GM23338 (cell line): Measurements from ENCODE around the gene AHCYL1. TPM values are rescaled to one million over a fixed set of nuclear protein-coding genes. Genes with fewer than 3 reads are reported as not detected.

Source experiments
- ATAC-seq: fragments of 200-7000 bp; cut with Tn5 transposase; 3 replicates; pipeline ENCODE4 v1.9.1; 2020
- DNase-seq: peaks from one replicate; pipeline ENCODE4 v3.0.0-alpha.2; 2015; ENCODE audit warnings: low spot score
- H2AFZ ChIP-seq: fragments of 200-600 bp; sonication (generic); 2 replicates; pipeline ENCODE4 v1.8.0; 2016; ENCODE audit warnings: antibody characterized with exemption, mild to moderate bottlenecking, moderate library complexity
- H3F3A ChIP-seq: fragments of 200-600 bp; sonication (generic); replicated peaks from 2 replicates; pipeline ENCODE4 v1.8.0; 2017; ENCODE audit warnings: antibody characterized with exemption, mixed run types, low read depth
- H3K27ac ChIP-seq: fragments of 200-600 bp; sonication (generic); 2 replicates; pipeline ENCODE4 v1.6.1; 2016; ENCODE audit warnings: low read depth
- H3K27me3 ChIP-seq: fragments of 200-600 bp; sonication (generic); 2 replicates; pipeline ENCODE4 v1.8.0; 2016; ENCODE audit warnings: mild to moderate bottlenecking, mixed run types, moderate library complexity; ENCODE audit not compliant: insufficient read depth
- H3K36me3 ChIP-seq: fragments of 200-600 bp; sonication (generic); 2 replicates; pipeline ENCODE4 v1.8.0; 2016; ENCODE audit warnings: mild to moderate bottlenecking; ENCODE audit not compliant: insufficient read depth
- H3K4me1 ChIP-seq: fragments of 200-600 bp; sonication (generic); 2 replicates; pipeline ENCODE4 v1.8.0; 2016; ENCODE audit warnings: mild to moderate bottlenecking, moderate library complexity; ENCODE audit not compliant: insufficient read depth
- H3K4me2 ChIP-seq: fragments of 200-600 bp; sonication (generic); 2 replicates; pipeline ENCODE4 v1.7.1; 2017; ENCODE audit warnings: mixed run types
- H3K4me3 ChIP-seq: fragments of 200-600 bp; sonication (generic); 2 replicates; pipeline ENCODE4 v1.6.1; 2016; ENCODE audit warnings: mixed run types
- H3K79me2 ChIP-seq: fragments of 200-600 bp; sonication (generic); replicated peaks from 2 replicates; pipeline ENCODE4 v1.8.0; 2017; ENCODE audit warnings: mild to moderate bottlenecking; ENCODE audit not compliant: insufficient read depth
- H3K9me2 ChIP-seq: fragments of 200-600 bp; sonication (generic); 2 replicates; pipeline ENCODE4 v1.8.0; 2017; ENCODE audit not compliant: insufficient read depth
- H4K20me1 ChIP-seq: fragments of 200-600 bp; sonication (generic); replicated peaks from 2 replicates; pipeline ENCODE4 v1.8.0; 2017; ENCODE audit warnings: mild to moderate bottlenecking; ENCODE audit not compliant: insufficient read depth
- H3K27ac Mint-ChIP-seq: 2 replicates; pipeline ENCODE4 v1.8.0; 2020; ENCODE audit warnings: inconsistent platforms, mild to moderate bottlenecking, moderate library complexity, mixed read lengths
- H3K27me3 Mint-ChIP-seq: 3 replicates; pipeline ENCODE4 v1.8.0; 2022; ENCODE audit warnings: low read depth, mild to moderate bottlenecking, moderate library complexity, mixed read lengths, inconsistent platforms; ENCODE audit not compliant: insufficient read depth, poor library complexity
- H3K36me3 Mint-ChIP-seq: 3 replicates; pipeline ENCODE4 v1.8.0; 2021; ENCODE audit warnings: low read depth, mild to moderate bottlenecking, inconsistent platforms, moderate library complexity, mixed read lengths
- H3K4me1 Mint-ChIP-seq: 3 replicates; pipeline ENCODE4 v1.8.0; 2020; ENCODE audit warnings: mild to moderate bottlenecking, inconsistent platforms, mixed read lengths
- H3K4me3 Mint-ChIP-seq: 3 replicates; pipeline ENCODE4 v1.8.0; 2021; ENCODE audit warnings: moderate library complexity, mild to moderate bottlenecking, inconsistent platforms, mixed read lengths
- H3K9me3 Mint-ChIP-seq: 3 replicates; pipeline ENCODE4 v1.8.0; 2020; ENCODE audit warnings: moderate library complexity, mild to moderate bottlenecking, inconsistent platforms, mixed read lengths
- EZH2 ChIP-seq: fragments of 200-600 bp; sonication (generic); IDR thresholded peaks from one replicate; pipeline ENCODE4 v1.8.0; 2017; ENCODE audit warnings: antibody characterized with exemption, mild to moderate bottlenecking, low read depth; ENCODE audit not compliant: unreplicated experiment
- EZH2phosphoT487 ChIP-seq: fragments of 200-600 bp; sonication (generic); IDR thresholded peaks from one replicate; pipeline ENCODE4 v1.8.1; 2018; ENCODE audit warnings: antibody characterized with exemption; ENCODE audit not compliant: unreplicated experiment
- JUNB ChIP-seq: IDR thresholded peaks from one replicate; pipeline ENCODE4 v1.6.1; 2016; ENCODE audit warnings: antibody characterized with exemption; ENCODE audit not compliant: unreplicated experiment
- NANOG ChIP-seq: IDR thresholded peaks from 2 replicates; pipeline ENCODE4 v1.6.1; 2016; ENCODE audit warnings: antibody characterized with exemption, borderline replicate concordance
- POLR2AphosphoS5 ChIP-seq: IDR thresholded peaks from 2 replicates; pipeline ENCODE4 v1.6.1; 2016; ENCODE audit warnings: antibody characterized with exemption, low read depth
- REST ChIP-seq: IDR thresholded peaks from one replicate; pipeline ENCODE4 v1.6.1; 2018; ENCODE audit warnings: antibody characterized with exemption; ENCODE audit not compliant: unreplicated experiment
- STAT1 ChIP-seq: IDR thresholded peaks from one replicate; pipeline ENCODE4 v1.6.1; 2016; ENCODE audit warnings: antibody characterized with exemption; ENCODE audit not compliant: unreplicated experiment
- ZNF114 ChIP-seq: fragments of 250-450 bp; sonication (Bioruptor Pico); IDR thresholded peaks from 2 replicates; pipeline ENCODE4 v1.5.0; 2020; ENCODE audit warnings: mild to moderate bottlenecking, moderate library complexity
- ZNF331 ChIP-seq: fragments of 250-450 bp; sonication (Bioruptor Pico); IDR thresholded peaks from 2 replicates; pipeline ENCODE4 v1.5.0; 2020; ENCODE audit warnings: low read depth, mild to moderate bottlenecking, moderate library complexity
- ZNF462 ChIP-seq: fragments of 250-450 bp; sonication (Bioruptor Pico); IDR thresholded peaks from 2 replicates; pipeline ENCODE4 v1.5.0; 2020; ENCODE audit warnings: mild to moderate bottlenecking, moderate library complexity
- polyA plus RNA-seq: library from polyadenylated mRNA; unstranded; fragments of >200 nt; fragmentation: Nextera tagmentation; extraction: Ambion mirVana; gene quantifications from 2 replicates; pipeline ENCODE4 v1.2.1, GENCODE V29; 2016
- total RNA-seq: library from RNA; depleted of rRNA; stranded (reverse); fragments of >200 nt; shearing (Covaris generic); gene quantifications from 2 replicates; pipeline ENCODE4 v1.2.3, GENCODE V29; 2014
- TF ChIP-seq, protein P1 (sequence below), 2 experiments: fragments of 200-600 bp in 1 of 2; sonication (generic) in 1 of 2; conservative IDR thresholded peaks; 2 replicates each; pipeline versions ENCODE4 v1.5.1 to v1.6.1; 2016 to 2017; ENCODE audit warnings: antibody characterized with exemption in 2 of 2, low read depth in 2 of 2, mild to moderate bottlenecking in 2 of 2, moderate library complexity in 1 of 2
- TF ChIP-seq, protein P2 (sequence below): IDR thresholded peaks from 2 replicates; pipeline ENCODE4 v1.6.1; 2016; ENCODE audit warnings: antibody characterized with exemption

The AHCYL1 gene
- total and polyA plus RNA-seq, 2 experiments from 2014 or later = 63.3 to 70.0 TPM

GRCh38 chr1:110065841-110066240, 81.3 kb downstream of the AHCYL1 start:
- Histone ChIP-seq H3K4me2 (no peak overlapping the region), H3K27me3 (peaks cover 67% of the 10 kb centered on the region), H2AFZ (no peak overlapping the region), H4K20me1 (no peaks in the 10 kb centered on the region; the same call in 1 of the 2 replicates), H3K79me2 (no peaks in the 10 kb centered on the region), H3F3A (0 out of 2 replicates have a peak, but pooled peaks cover 4% of the 10 kb centered on the region), H3K36me3 (no peaks in the 10 kb centered on the region), H3K27ac (no peak overlapping the region), H3K9me2 (no peaks in the 10 kb centered on the region), H3K4me1 (peaks cover 17% of the 10 kb centered on the region), H3K4me3 (no peak overlapping the region)
- Mint-ChIP-seq H3K4me1 (peaks cover 6% of the 10 kb centered on the region), H3K36me3 (peaks cover 7% of the 10 kb centered on the region), H3K4me3 (no peak overlapping the region), H3K27me3 (peaks cover 68% of the 10 kb centered on the region), H3K27ac (no peak overlapping the region), H3K9me3 (peaks cover 3% of the 10 kb centered on the region; the same call in 1 of the 3 replicates)
- ATAC-seq (no peak), DNase-seq (no peak)
- TF ChIP-seq POLR2AphosphoS5 (no peak), JUNB (no peak), ZNF331 (CRISPR knock-in tag) (no peak), EZH2phosphoT487 (no peak), REST (no peak), ZNF114 (CRISPR knock-in tag) (no peak), STAT1 (no peak), ZNF462 (CRISPR knock-in tag) (no peak), EZH2 (no peak), NANOG (no peak)
- TF ChIP-seq, protein P1, sequence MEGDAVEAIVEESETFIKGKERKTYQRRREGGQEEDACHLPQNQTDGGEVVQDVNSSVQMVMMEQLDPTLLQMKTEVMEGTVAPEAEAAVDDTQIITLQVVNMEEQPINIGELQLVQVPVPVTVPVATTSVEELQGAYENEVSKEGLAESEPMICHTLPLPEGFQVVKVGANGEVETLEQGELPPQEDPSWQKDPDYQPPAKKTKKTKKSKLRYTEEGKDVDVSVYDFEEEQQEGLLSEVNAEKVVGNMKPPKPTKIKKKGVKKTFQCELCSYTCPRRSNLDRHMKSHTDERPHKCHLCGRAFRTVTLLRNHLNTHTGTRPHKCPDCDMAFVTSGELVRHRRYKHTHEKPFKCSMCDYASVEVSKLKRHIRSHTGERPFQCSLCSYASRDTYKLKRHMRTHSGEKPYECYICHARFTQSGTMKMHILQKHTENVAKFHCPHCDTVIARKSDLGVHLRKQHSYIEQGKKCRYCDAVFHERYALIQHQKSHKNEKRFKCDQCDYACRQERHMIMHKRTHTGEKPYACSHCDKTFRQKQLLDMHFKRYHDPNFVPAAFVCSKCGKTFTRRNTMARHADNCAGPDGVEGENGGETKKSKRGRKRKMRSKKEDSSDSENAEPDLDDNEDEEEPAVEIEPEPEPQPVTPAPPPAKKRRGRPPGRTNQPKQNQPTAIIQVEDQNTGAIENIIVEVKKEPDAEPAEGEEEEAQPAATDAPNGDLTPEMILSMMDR (conservative IDR thresholded peaks at IDR 0.05; ENCODE audit: low read depth in 2 of 2) = no peak
- TF ChIP-seq, protein P2, sequence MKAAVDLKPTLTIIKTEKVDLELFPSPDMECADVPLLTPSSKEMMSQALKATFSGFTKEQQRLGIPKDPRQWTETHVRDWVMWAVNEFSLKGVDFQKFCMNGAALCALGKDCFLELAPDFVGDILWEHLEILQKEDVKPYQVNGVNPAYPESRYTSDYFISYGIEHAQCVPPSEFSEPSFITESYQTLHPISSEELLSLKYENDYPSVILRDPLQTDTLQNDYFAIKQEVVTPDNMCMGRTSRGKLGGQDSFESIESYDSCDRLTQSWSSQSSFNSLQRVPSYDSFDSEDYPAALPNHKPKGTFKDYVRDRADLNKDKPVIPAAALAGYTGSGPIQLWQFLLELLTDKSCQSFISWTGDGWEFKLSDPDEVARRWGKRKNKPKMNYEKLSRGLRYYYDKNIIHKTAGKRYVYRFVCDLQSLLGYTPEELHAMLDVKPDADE = no peak
